ENCODE data around the gene SERPINB8. TPM values are rescaled to one million over a fixed set of nuclear protein-coding genes. Genes with fewer than 3 reads are reported as not detected.
A peak's percentile ranks its signal among the peaks of the same experiment; 100 is the strongest.

The SERPINB8 gene
- polyA plus RNA-seq, 3 donors: 3.2 to 4.5 (median 3.9) TPM

DNA sequence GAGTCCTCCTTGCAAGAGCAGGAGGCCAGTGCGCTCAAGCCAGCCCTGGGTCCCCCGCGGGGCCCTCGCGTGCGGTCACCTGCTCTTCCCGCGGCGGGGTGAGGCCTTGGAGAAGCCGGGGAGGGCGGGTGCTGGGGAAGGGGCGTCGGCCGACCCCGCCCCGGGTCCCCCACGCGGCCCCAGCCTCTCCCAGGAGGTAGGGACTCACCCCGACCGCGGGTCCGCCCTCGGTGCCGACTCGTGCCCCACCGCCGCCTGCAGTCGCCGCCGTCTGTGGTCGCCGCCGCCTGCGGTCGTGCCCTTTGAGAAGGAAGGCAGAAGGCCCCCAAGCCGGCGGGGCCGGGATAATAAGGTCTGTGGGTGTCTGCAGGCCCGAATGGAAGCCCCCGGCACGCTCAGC, 32.7 kb downstream of the SERPINB8 start:
- no peak for DNase-seq (ENCODE audit: low read depth in 3 of 3, low spot score in 2 of 3)

DNA sequence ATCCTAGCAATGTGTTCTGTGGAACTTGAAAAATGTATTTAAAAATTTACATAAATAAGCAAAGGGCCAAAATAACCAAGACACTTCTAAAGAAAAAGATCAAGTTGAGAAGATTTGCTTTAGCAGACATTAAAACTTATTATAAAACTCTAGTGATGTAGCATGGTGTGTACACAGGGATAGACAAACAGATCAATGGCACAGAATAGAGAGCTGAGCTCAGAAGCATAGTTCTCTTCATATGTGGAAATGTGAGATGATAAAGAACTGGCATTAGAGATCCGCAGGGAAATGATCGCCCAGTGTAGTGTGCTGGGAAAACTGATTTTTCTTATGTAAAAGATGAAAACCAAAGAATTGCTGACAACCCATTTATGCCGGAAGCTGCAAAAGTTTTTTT, 39.4 kb downstream of the SERPINB8 start:
- no peak for DNase-seq (ENCODE audit: low read depth in 3 of 3, low spot score in 2 of 3)

DNA sequence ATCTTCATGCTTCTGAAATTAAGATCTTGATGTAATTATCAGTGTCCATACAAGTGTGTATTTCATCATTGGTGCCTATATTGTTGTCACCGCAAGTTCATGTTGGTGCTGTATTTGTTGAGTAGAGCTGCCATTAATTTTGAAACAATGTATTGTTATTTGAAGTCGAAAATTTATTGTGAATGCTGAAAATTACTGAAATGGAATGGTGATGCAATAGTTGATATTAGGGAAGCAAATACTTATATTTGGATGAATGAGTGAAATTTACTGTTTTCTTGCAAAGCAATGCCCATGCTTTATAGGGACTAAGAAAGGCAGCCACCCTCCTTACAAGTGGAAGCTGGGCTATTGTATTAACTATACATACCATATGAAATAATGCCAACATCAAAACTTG, 41.6 kb downstream of the SERPINB8 start:
- no peak for DNase-seq (ENCODE audit: low read depth in 3 of 3, low spot score in 2 of 3)

DNA sequence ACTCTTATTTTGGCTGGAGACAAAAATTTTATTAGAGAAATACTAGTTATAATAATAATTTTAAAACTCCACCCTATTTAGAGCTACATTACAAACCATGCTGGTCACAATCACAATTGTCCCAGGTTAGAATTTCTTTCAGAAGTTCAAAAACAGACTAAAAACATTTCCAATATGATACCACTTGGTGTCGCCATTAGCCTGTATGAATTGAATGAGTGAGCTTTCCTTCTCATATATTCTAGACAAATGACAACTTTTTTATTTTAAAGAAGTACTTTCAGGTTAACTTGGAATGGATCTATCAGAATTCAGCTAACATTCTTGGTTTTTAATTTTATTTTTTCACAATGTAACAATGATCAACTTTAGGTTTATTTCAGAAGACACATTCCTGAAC, 48.0 kb downstream of the SERPINB8 start:
- DNase-seq (ENCODE audit: low read depth in 3 of 3, low spot score in 2 of 3): no peak

DNA sequence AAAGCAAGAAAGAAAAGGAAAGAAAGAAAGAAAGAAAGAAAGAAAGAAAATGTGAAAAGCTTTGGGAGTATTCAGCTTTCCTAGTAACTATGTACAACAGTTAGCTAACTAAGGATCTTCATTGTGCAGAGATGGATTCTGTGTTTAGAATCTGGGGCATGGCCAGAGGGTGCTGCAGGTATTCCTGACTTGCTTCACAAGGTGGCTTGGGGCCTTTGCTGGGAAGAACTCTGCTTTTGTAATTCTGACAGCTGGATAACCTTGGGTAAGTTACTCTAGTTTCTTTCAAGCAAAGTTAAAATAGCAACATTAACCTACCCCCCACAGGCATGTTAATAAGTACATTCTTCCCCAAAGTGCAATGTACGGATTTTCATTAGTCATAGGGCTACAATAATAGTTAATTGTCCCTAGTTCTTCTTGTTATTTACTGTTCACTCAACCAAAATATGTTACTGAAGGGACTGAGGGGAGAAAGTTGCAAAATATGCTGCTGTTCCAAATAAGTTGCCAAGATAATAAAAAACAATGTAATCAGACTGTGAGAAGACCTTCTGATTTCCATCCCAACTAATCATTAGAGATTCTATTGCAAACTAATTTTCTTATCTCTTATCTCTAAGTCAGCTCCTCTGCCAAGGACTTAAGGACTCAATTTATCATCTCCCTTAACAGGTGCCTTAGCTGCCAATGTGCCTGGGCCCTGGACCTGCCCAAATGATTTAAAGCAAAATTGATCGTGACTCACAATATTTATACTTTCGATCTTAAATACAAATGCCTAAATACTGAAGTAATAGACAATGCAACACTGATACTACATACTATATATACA, 50.3 kb downstream of the SERPINB8 start:
- no peak for DNase-seq (ENCODE audit: low read depth in 3 of 3, low spot score in 2 of 3)

DNA sequence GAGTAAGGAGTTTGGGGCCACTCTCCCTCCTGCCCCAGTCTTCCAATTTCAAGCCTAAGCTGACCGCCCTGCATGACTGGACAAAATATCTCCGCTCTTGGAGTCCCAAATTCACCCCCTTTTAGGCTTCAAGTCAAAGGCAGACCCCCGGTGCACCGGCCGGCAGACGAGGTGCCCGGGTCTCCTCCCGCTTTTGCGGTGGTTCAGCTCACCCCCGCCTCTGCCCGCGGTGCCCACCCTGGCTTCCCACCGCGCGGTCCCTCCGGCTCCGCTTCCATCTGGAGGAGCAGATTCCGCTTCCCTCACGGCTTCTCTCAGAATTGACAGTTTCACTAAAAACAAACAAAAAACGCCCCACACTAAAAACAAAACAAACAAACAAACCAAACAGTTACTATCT, 56.5 kb downstream of the SERPINB8 start:
- no peak for DNase-seq (ENCODE audit: low read depth in 3 of 3, low spot score in 2 of 3)

DNA sequence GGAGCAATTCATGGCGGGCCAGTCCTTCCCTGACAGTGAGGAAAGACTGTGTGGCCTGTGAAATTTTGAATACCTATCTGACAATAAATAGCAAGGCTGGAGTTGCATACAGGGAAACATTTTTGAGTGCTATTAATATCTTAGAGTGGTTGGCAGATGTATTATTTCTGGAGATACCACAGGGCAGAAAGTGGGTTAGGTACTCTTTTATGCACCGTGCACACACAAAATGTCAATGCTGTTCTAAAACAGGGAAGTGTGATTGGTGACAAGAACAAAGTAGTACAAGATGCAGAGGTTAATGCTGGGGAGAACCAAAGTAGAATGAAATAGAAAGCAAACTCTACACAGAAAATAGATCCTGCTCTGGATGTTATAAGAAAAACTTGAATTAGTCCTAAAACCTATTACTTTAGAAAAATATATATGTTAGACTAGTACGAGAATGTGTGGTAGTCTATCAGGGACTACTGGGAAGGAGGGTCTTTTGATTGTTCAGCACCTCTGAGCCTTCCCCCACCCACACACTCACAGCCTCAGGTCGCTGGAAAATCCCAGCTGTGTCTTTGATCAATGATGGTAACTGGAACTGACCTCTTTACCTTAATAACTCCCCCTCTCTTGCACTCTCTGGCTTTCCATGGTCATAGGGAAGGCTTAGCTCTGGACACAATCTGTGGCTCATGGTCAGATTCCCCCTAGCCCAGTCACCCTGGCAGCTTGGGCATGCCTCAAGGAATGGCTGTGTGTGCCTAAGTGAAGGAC, 58.2 kb downstream of the SERPINB8 start:
- DNase-seq (ENCODE audit: low read depth in 3 of 3, low spot score in 2 of 3): no peak

DNA sequence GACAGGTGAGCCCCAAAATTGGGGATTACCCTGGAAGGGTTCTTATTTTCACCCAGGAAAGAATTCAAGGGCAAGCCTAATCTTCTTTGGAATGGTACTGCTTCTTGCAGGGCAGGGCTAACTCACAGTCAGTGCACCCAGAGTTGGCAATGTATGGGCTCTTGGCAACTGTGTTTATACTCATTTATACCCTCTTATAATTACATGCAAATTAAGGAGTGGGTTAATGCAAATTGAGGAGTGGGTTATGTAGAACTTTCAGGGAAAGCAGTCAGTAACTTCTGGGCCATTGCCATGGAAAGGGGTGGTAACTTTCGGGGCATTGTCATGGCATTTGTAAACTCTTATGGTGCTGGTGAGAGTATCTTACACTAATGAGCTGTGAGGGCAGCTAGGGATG, 59.2 kb downstream of the SERPINB8 start:
- no peak for DNase-seq (ENCODE audit: low read depth in 3 of 3, low spot score in 2 of 3)

DNA sequence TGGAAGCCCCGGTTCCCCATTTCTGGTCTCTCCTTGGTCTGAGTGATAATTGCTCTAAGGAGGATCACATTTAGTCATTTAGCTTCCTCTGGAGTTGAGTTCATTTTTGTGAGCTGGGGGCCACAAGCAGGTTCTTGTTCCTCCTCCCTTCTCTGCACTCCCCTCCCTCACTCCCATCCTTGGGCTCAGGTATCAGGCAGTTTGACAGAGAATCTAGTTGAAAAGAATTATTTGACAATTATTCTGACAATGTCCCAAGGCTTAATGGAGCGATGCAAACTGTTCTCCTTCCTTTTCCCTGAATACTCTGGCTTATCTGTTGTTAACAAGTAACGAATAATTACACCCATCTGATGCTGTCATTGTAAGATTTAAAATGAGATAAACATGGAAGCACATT, 61.5 kb downstream of the SERPINB8 start:
- DNase-seq (ENCODE audit: low read depth in 3 of 3, low spot score in 2 of 3): no peak

DNA sequence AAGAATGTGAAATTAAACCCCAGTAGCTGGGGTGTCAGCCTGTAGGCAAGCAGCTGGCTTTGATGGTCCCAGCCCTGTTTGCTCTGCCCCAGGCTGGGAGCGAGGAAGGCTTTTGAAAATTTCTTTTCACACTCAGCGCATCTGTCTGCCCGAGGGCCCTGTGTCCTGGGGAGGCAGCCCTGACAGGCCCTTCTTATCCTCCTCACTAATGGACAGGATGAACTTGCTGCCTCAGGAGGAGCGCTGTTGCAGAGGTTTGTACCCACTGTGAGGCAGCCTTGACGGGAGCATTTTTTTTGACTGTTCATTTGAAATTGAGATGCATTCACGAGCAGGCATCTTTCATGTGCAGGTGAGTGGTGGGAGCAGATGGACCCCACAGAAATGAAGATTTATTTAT, 62.4 kb downstream of the SERPINB8 start:
- no peak for DNase-seq (ENCODE audit: low read depth in 3 of 3, low spot score in 2 of 3)

DNA sequence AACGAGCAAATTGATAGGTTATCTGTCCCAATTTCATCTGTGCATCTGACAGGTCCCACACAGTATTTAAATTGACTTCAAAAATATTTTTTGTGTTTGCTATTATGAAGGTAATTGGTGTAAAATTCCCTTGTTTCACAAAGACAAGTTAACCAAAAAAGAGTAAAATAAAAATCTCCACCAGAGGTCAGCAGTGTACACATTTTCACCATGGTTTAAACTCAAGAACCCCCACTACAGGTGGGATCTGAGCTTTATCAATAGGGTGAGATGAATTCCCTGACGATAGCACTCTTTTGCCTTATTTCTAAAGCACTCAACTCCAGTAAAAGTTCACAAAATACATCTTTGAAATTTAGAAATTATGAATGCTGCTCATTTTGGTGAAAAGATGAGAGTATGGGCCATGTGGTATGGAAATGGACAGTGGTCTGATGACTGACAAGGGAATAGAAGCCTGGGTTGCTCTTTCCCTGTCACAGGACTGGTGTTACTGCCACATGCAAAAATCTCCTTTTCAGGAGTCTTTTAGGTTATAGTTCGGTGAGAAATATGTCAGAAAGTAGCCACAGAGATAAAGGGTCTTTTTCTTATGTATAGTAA, 68.0 kb downstream of the SERPINB8 start:
- peak in 1 of 3 donors; percentile 40 for DNase-seq (ENCODE audit: low read depth in 3 of 3, low spot score in 2 of 3)

Other genes with a start within 250 kb of the SERPINB8 start
- under 1 TPM; 0.32 to 0.76 (median 0.47) TPM for gene SERPINB7, start 194.7 kb upstream of the SERPINB8 start, polyA plus RNA-seq (ENCODE audit: insufficient read length in 3 of 3)
- under 1 TPM in 2 of 3 donors, not detected in 1; 0.06 to 0.15 TPM for gene SERPINB2, start 82.4 kb upstream of the SERPINB8 start, polyA plus RNA-seq (ENCODE audit: insufficient read length in 3 of 3)
- gene SERPINB10, start 62.1 kb upstream of the SERPINB8 start, polyA plus RNA-seq (ENCODE audit: insufficient read length in 3 of 3): under 1 TPM; 0.06 to 0.58 (median 0.40) TPM
- gene HMSD, start 20.8 kb upstream of the SERPINB8 start, polyA plus RNA-seq (ENCODE audit: insufficient read length in 3 of 3): 1 to 10 TPM in 2 of 3 donors, under 1 TPM in 1; 0.78 to 2.2 (median 1.6) TPM
- gene LINC00305, start 179.0 kb downstream of the SERPINB8 start, polyA plus RNA-seq (ENCODE audit: insufficient read length in 3 of 3): 1 to 10 TPM; 2.3 to 4.1 (median 3.4) TPM